ENCODE data around the gene TNS4. TPM values are rescaled to one million over a fixed set of nuclear protein-coding genes. Genes with fewer than 3 reads are reported as not detected.

Gene TNS4
- total and polyA plus RNA-seq, 2 of the 4 experiments (the other 2 are of a cell fraction) = not detected

DNA sequence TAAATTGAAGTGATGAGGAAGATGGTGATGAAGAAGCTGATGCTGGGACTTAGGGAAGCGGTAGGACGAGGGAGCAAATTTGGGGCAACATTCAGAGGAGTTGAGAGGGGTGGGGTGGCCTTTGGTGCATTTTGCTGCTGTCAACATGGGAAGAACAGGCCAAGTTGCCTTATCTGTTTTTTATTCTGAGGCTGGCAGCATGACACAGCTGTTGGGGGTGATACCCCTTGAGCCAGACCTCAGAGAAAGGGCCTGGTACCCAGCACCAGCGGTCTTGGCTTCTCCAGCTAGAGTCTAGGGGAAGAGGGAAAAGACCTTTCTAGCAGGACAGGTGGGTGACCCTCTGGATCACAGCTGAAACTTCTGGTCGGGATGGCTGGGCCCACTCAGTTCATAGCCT lies 53.6 kb downstream of the TNS4 start:
- H4K20me1 ChIP-seq (ENCODE audit: insufficient read depth, low read length) = peaks cover 88% of the 10 kb centered on the region
- H4K5ac ChIP-seq (ENCODE audit: low read depth, low read length) = no peak overlapping the region
- BruUV-seq (replicated peaks) = no TSS peak
- peaks cover 47% of the 10 kb centered on the region for H3K9me1 ChIP-seq (ENCODE audit: insufficient read depth, low read length)
- in situ Hi-C loops (cut with MboI; ENCODE audit: low sequenced_read_pairs) (no loop called here), dilution Hi-C loops (cut with HindIII; ENCODE audit: low sequenced_read_pairs, unreplicated experiment) (no loop called here), intact Hi-C loops (cut with micrococcal nuclease) (no loop called here)
- H2AK5ac ChIP-seq (ENCODE audit: low read depth, low read length) = no peak overlapping the region; the same call in 1 of the 2 replicates
- no peak overlapping the region for H3K4ac ChIP-seq (ENCODE audit: low read depth, low read length)
- no peak overlapping the region for H4K8ac ChIP-seq (ENCODE audit: low read depth in 2 of 2, low read length in 2 of 2)
- H3K18ac ChIP-seq (ENCODE audit: low read depth, low read length) = no peak overlapping the region
- CTCF ChIA-PET = interaction anchor here (1.4 kb wide), 1 partner anchor 86 kb away, joined by 7 read pairs; no protein-coding TSS in a partner anchor
- peaks cover 42% of the 10 kb centered on the region for H3K4me1 ChIP-seq (ENCODE audit: control insufficient read depth, insufficient read depth, low read length)
- peaks cover 26 to 83% of the 10 kb centered on the region in 2 experiments for H3K79me1 ChIP-seq (ENCODE audit: low read depth in 1 of 2, low read length in 2 of 2)
- ATAC-seq (ENCODE audit: low read depth) (no peak), DNase-seq (no peak)
- H2AFZ ChIP-seq (replicated peaks; ENCODE audit: low read length, poor library complexity) = no peak overlapping the region
- H2BK5ac ChIP-seq (ENCODE audit: low read depth, low read length, poor library complexity, severe bottlenecking) = no peak overlapping the region
- TF ChIP-seq, protein P1, sequence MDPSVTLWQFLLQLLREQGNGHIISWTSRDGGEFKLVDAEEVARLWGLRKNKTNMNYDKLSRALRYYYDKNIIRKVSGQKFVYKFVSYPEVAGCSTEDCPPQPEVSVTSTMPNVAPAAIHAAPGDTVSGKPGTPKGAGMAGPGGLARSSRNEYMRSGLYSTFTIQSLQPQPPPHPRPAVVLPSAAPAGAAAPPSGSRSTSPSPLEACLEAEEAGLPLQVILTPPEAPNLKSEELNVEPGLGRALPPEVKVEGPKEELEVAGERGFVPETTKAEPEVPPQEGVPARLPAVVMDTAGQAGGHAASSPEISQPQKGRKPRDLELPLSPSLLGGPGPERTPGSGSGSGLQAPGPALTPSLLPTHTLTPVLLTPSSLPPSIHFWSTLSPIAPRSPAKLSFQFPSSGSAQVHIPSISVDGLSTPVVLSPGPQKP (IDR thresholded peaks at IDR 0.05; ENCODE audit: borderline replicate concordance, low read depth, low read length) = no peak
- peak overlapping the region; percentile 20; the same call in 1 of the 2 replicates for H3K14ac ChIP-seq (replicated peaks; ENCODE audit: low read depth, low read length)
- POLR2A ChIA-PET (ENCODE audit: unreplicated experiment) = interaction anchor here (0.7 to 1.3 kb wide), 4 partner anchors 28 to 335 kb away, joined by 3 to 4 read pairs (median 3); no protein-coding TSS in a partner anchor
- H3K4me3 ChIP-seq (ENCODE audit: insufficient read depth, low read depth, low read length) = peak overlapping the region; percentile 52
- H3K9ac ChIP-seq (ENCODE audit: low read depth, low read length) = peak overlapping the region; percentile 43
- peaks cover 53% of the 10 kb centered on the region for H3K36me3 ChIP-seq (ENCODE audit: control insufficient read depth, insufficient read depth, low read length)
- WGBS, 2 experiments (ENCODE audit: extremely low coverage in 2 of 2, insufficient read length in 1 of 2) = 76% methylated on average over 4 of the region's 4 CpGs; no CpG with 5 or more reads in 1 of the 2 experiments
- peak overlapping the region; percentile 1 for H2AK9ac ChIP-seq (replicated peaks; ENCODE audit: low read depth, low read length, poor library complexity)
- no peak overlapping the region for H2BK15ac ChIP-seq (ENCODE audit: low read depth, low read length)
- H3K4me2 ChIP-seq (ENCODE audit: low read depth, low read length) = peak overlapping the region; percentile 91
- 0 out of 2 replicates have a peak overlapping the region, but pooled peaks have one; percentile 10 for H3K23ac ChIP-seq (ENCODE audit: low read depth, low read length)
- H2BK20ac ChIP-seq (ENCODE audit: low read depth, low read length) = no peak overlapping the region
- H3K27ac ChIP-seq (ENCODE audit: insufficient read depth, low read length) = peak overlapping the region; percentile 6; the same call in 1 of the 2 replicates
- H2BK120ac ChIP-seq (ENCODE audit: low read depth, low read length) = no peak overlapping the region
- H4K91ac ChIP-seq (ENCODE audit: insufficient read depth, low read depth, low read length) = no peak overlapping the region
- no peaks in the 10 kb centered on the region for H3K9me3 ChIP-seq (ENCODE audit: control insufficient read depth, insufficient read depth, low read length)
- H3K27me3 ChIP-seq (ENCODE audit: control insufficient read depth, insufficient read depth, low read length) = no peaks in the 10 kb centered on the region
- H3K56ac ChIP-seq (ENCODE audit: extremely low read depth, insufficient read depth, low read length) = no peak overlapping the region
